Right ventricle myocardium inferior (tissue), 1 donor: ENCODE data around the gene ARL10. TPM values are rescaled to one million over a fixed set of nuclear protein-coding genes. Genes with fewer than 3 reads are reported as not detected.
A peak's percentile ranks its signal among the peaks of the same experiment; 100 is the strongest.

Source experiments
- ATAC-seq: fragments of 200-7000 bp; cut with Tn5 transposase; one replicate; pipeline ENCODE4 v1.9.1; 2020; ENCODE audit warnings: mild to moderate bottlenecking, moderate library complexity
- DNase-seq: peaks from one replicate; pipeline ENCODE4 v3.0.0; 2021; ENCODE audit errors: missing footprints
- intact Hi-C: fragments of 100-400 bp; cut with DNase I; formaldehyde crosslinking; loops from one replicate; pipeline ENCODE4 v1.11.0; 2022
- microRNA-seq: library from miRNA; unstranded; fragments of <30 nt; microRNA quantifications from one replicate; pipeline ENCODE4 v1.2.0, GENCODE V29; 2020
- total RNA-seq: library from RNA; stranded (reverse); fragmentation: NEBNext Ultra II Directional; extraction: Animal tissue kit (Norgen Biotek cat#: 25700); gene quantifications from one replicate; pipeline ENCODE4 v1.2.1, GENCODE V29; 2021
- donor health status: DM: no; HTN: yes; CAD: no; lungs with severe emphysema.

The ARL10 gene
- total RNA-seq, 1 donor from 2014 or later, result 5.4 TPM

- ATAC-seq, result no peak
- intact Hi-C loops, result no loop called here
- no peak for DNase-seq
Measured at GRCh38 chr5:176420972-176421544, 55.8 kb downstream of the ARL10 start.

DNA sequence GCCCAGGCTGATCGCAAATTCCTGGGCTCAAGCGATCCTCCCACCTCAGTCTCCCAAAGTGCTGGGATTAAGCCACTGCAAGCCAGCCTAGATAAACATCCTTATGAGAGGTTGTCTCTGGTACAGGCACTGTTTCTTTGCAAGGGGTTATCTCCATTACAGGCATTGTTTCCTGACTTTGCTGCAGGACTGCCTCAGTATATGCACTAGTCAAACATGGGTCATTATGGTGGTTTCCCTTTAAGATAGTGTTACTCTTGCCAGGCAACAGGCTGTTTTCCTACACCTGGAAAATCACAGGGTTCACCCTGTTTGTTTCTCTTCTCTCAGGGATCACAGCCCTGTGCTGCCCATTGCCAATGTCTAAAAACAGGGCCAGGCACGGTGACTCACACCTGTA, 58.9 kb downstream of the ARL10 start:
- intact Hi-C loops, result no loop called here
- ATAC-seq, result no peak
- DNase-seq, result no peak

DNA sequence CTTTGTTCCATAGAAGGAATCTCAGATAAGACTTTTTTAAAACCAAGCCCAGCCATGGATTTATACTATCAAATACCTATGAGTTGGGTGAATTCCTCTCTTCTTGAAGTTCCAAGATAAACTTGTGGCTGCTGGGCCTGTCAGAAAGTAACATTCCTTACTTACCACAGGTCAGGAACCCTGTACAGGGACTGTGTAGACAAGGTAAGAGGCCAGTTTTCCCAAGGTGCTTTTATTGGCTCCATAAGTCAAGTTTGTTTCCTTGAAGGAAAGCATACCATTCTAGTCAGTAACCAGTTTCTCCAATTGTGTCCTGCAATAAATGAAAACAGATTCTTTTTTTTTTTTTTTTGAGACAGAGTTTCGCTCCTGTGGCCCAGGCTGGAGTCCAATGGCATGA, 59.9 kb downstream of the ARL10 start:
- intact Hi-C loops, result no loop called here
- DNase-seq (no peak), ATAC-seq (no peak)

- no peak for DNase-seq
- intact Hi-C loops, result no loop called here
- no peak for ATAC-seq
Measured at GRCh38 chr5:176425791-176426190, 60.5 kb downstream of the ARL10 start.

DNA sequence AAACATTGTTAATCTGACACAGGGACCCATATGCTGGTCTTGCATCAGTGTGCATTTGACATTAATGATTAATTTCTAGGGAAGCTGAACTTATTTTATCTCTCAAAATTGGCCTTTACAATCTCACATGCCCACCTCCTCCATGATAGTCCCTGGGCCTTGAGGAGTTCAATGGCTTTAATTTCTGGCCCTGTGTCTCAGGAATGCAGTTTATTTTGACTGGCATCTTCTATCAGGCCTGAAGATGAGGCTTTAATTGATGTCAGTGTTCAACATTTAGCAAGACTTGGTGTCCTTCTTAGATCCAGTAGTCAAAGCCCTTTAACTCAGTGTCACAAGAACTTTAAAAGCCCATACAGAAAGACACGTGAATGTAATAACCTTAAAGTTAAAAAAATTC, 61.6 kb downstream of the ARL10 start:
- no peak for ATAC-seq
- no peak for DNase-seq
- intact Hi-C loops, result no loop called here

GRCh38 chr5:176427971-176428370, 62.7 kb downstream of the ARL10 start:
- no peak for ATAC-seq
- DNase-seq, result no peak
- intact Hi-C loops, result no loop called here

DNA sequence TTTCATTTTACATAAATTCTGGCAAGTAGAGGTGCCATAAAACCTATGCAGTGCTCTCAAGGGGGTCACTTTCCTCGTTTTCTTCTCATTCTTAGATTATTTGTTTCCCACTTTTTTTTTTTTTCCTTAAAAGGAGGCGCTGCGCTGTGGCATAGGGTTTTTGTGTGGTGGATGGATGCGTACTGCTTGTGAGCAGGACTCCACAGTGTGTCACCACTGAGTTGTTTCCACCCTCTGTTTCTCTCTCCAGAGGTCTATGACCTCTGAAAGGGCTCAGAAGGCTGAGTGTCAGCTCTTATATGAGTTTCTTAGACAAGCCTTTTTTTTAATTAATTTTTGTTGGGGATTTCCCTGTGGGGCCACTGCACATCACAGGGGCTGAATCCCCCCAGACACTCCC, 64.7 kb downstream of the ARL10 start:
- intact Hi-C loops, result no loop called here
- DNase-seq (no peak), ATAC-seq (no peak)

Small RNAs within 50 kb of the gene (microRNA-seq; reads per million reads assigned to microRNA genes)
- gene MIR1271, result 11.9 reads per million, percentile 26 among the genes with 10 or more reads in this experiment

Other genes with a start within 250 kb of the ARL10 start
- gene SIMC1, start 127.1 kb upstream of the ARL10 start, total RNA-seq, result 4.1 TPM
- gene KIAA1191, start 3.7 kb upstream of the ARL10 start, total RNA-seq, result 76.0 TPM
- gene NOP16, start 23.1 kb downstream of the ARL10 start, total RNA-seq, result 22.6 TPM
- gene HIGD2A, start 23.3 kb downstream of the ARL10 start, total RNA-seq, result 218 TPM
- 217 TPM for gene CLTB, start 51.1 kb downstream of the ARL10 start, total RNA-seq
- 15.7 TPM for gene FAF2, start 82.9 kb downstream of the ARL10 start, total RNA-seq
- gene RNF44, start 171.9 kb downstream of the ARL10 start, total RNA-seq, result 25.5 TPM
- 0.19 TPM for gene CDHR2, start 183.9 kb downstream of the ARL10 start, total RNA-seq
- 0.41 TPM for gene GPRIN1, start 244.7 kb downstream of the ARL10 start, total RNA-seq